Measurements from ENCODE around the gene ADM.

Gene ADM

GRCh38 chr11:10351765-10352641 lies 47.1 kb downstream of the ADM start:
- no peak for DNase-seq (ENCODE audit: low spot score)
- no peak for TF ChIP-seq CTCF (IDR thresholded peaks at IDR 0.05; ENCODE audit: borderline replicate concordance, control extremely low read depth, extremely low read depth, insufficient read depth, missing control alignments)
- in situ Hi-C loops (cut with MboI; ENCODE audit: low sequenced_read_pairs, unreplicated experiment) = no loop called here

- TF ChIP-seq CTCF (IDR thresholded peaks at IDR 0.05; ENCODE audit: borderline replicate concordance, control extremely low read depth, extremely low read depth, insufficient read depth, missing control alignments) = no peak
- in situ Hi-C loops (cut with MboI; ENCODE audit: low sequenced_read_pairs, unreplicated experiment) = no loop called here
- no peak for DNase-seq (ENCODE audit: low spot score)
Observed at GRCh38 chr11:10352921-10353550, 48.2 kb downstream of the ADM start.

- in situ Hi-C loops (cut with MboI; ENCODE audit: low sequenced_read_pairs, unreplicated experiment) = no loop called here
- no peak for TF ChIP-seq CTCF (IDR thresholded peaks at IDR 0.05; ENCODE audit: borderline replicate concordance, control extremely low read depth, extremely low read depth, insufficient read depth, missing control alignments)
Observed at GRCh38 chr11:10354389-10354788, 49.5 kb downstream of the ADM start.

GRCh38 chr11:10355257-10355661 lies 50.4 kb downstream of the ADM start:
- in situ Hi-C loops (cut with MboI; ENCODE audit: low sequenced_read_pairs, unreplicated experiment) = no loop called here
- no peak for DNase-seq (ENCODE audit: low spot score)
- TF ChIP-seq CTCF (IDR thresholded peaks at IDR 0.05; ENCODE audit: borderline replicate concordance, control extremely low read depth, extremely low read depth, insufficient read depth, missing control alignments) = no peak

More at GRCh38 chr11:10354389-10354788, 49.5 kb downstream of the ADM start:
- DNase-seq (ENCODE audit: low spot score) = no peak

GRCh38 chr11:10356161-10356560 lies 51.3 kb downstream of the ADM start:
- no peak for DNase-seq (ENCODE audit: low spot score)
- in situ Hi-C loops (cut with MboI; ENCODE audit: low sequenced_read_pairs, unreplicated experiment) = no loop called here
- TF ChIP-seq CTCF (IDR thresholded peaks at IDR 0.05; ENCODE audit: borderline replicate concordance, control extremely low read depth, extremely low read depth, insufficient read depth, missing control alignments) = no peak
